ENCODE results near the gene ATP2C2. TPM values are rescaled to one million over a fixed set of nuclear protein-coding genes. Genes with fewer than 3 reads are reported as not detected.

The ATP2C2 gene
- total and polyA plus RNA-seq, 4 donors, result 21.3 to 96.8 (median 37.5) TPM

GRCh38 chr16:84347161-84347560 is 21.2 kb upstream of the ATP2C2 start:
- Histone ChIP-seq H3K4me1 (ENCODE audit: control insufficient read depth in 5 of 5, insufficient read depth in 5 of 5, low read length in 5 of 5) (no peaks in the 10 kb centered on the region), H3K4me3 (no peak overlapping the region), H3K27ac (ENCODE audit: low read depth in 1 of 2, low read length in 1 of 2) (no peak overlapping the region), H3K9ac (ENCODE audit: insufficient read depth in 1 of 2, low read length in 2 of 2) (no peak overlapping the region), H3K9me3 (ENCODE audit: control insufficient read depth in 4 of 4, insufficient read depth in 3 of 4, low read length in 3 of 4) (no peaks in the 10 kb centered on the region), H3K27me3 (ENCODE audit: control insufficient read depth in 3 of 3, insufficient read depth in 3 of 3, low read length in 2 of 3) (no peaks in the 10 kb centered on the region), H3K36me3 (ENCODE audit: control insufficient read depth in 4 of 4, insufficient read depth in 4 of 4, low read length in 4 of 4) (no peaks in the 10 kb centered on the region)
- TF ChIP-seq CTCF (IDR thresholded peaks at IDR 0.05; ENCODE audit: control extremely low read depth, extremely low read depth), result no peak
- ATAC-seq (ENCODE audit: insufficient read depth, low FRiP score), result no peak
- DNase-seq, result no peak
- WGBS, 2 donors, result 82 to 90% methylated on average over 9 of the region's 9 CpGs

- 78 to 84% methylated on average over 6 of the region's 6 CpGs for WGBS, 2 donors
- no peak overlapping the region for H3K4me3 ChIP-seq
- no peaks in the 10 kb centered on the region for H3K9me3 ChIP-seq (ENCODE audit: control insufficient read depth in 4 of 4, insufficient read depth in 3 of 4, low read length in 3 of 4)
- H3K9ac ChIP-seq (ENCODE audit: insufficient read depth in 1 of 2, low read length in 2 of 2), result no peak overlapping the region
- H3K27ac ChIP-seq (ENCODE audit: low read depth in 1 of 2, low read length in 1 of 2), result no peak overlapping the region
- DNase-seq, result peak in 2 of 3 donors; percentile 21 to 54
- TF ChIP-seq CTCF (IDR thresholded peaks at IDR 0.05; ENCODE audit: control extremely low read depth, extremely low read depth), result no peak
- H3K36me3 ChIP-seq (ENCODE audit: control insufficient read depth in 4 of 4, insufficient read depth in 4 of 4, low read length in 4 of 4), result no peaks in the 10 kb centered on the region
- no peaks in the 10 kb centered on the region for H3K27me3 ChIP-seq (ENCODE audit: control insufficient read depth in 3 of 3, insufficient read depth in 3 of 3, low read length in 2 of 3)
- no peak for ATAC-seq (ENCODE audit: insufficient read depth, low FRiP score)
- no peaks in the 10 kb centered on the region for H3K4me1 ChIP-seq (ENCODE audit: control insufficient read depth in 5 of 5, insufficient read depth in 5 of 5, low read length in 5 of 5)
Measured at GRCh38 chr16:84348386-84348888, 19.9 kb upstream of the ATP2C2 start.

- WGBS, 2 donors, result 84 to 95% methylated on average over 11 of the region's 11 CpGs
- Histone ChIP-seq H3K9ac (ENCODE audit: insufficient read depth in 1 of 2, low read length in 2 of 2) (no peak overlapping the region), H3K27me3 (ENCODE audit: control insufficient read depth in 3 of 3, insufficient read depth in 3 of 3, low read length in 2 of 3) (no peaks in the 10 kb centered on the region), H3K4me3 (no peak overlapping the region), H3K27ac (ENCODE audit: low read depth in 1 of 2, low read length in 1 of 2) (no peak overlapping the region), H3K4me1 (ENCODE audit: control insufficient read depth in 5 of 5, insufficient read depth in 5 of 5, low read length in 5 of 5) (no peaks in the 10 kb centered on the region), H3K36me3 (ENCODE audit: control insufficient read depth in 4 of 4, insufficient read depth in 4 of 4, low read length in 4 of 4) (no peaks in the 10 kb centered on the region), H3K9me3 (ENCODE audit: control insufficient read depth in 4 of 4, insufficient read depth in 3 of 4, low read length in 3 of 4) (peaks cover 0 to 2% (median 0%) of the 10 kb centered on the region in 4 donors)
- no peak for TF ChIP-seq CTCF (IDR thresholded peaks at IDR 0.05; ENCODE audit: control extremely low read depth, extremely low read depth)
- no peak for DNase-seq
- ATAC-seq (ENCODE audit: insufficient read depth, low FRiP score), result no peak
Measured at GRCh38 chr16:84349862-84350684, 18.3 kb upstream of the ATP2C2 start.
